Large intestine (tissue), 3 donors: ENCODE data around the gene SUPT5H. TPM values are rescaled to one million over a fixed set of nuclear protein-coding genes. Genes with fewer than 3 reads are reported as not detected.

ENCODE experiments used
- DNase-seq, 2 donors: peaks; one replicate each; pipeline versions ENCODE4 v3.0.0 to v3.0.0-alpha.2; 2013
- H3K27ac ChIP-seq: one replicate; pipeline ENCODE4 v1.5.1; 2013; ENCODE audit warnings: low read length
- H3K27me3 ChIP-seq: 2 replicates; pipeline ENCODE4 v1.6.1; 2013; ENCODE audit warnings: low read length; ENCODE audit not compliant: control insufficient read depth, insufficient read depth
- H3K36me3 ChIP-seq: 2 replicates; pipeline ENCODE4 v1.6.1; 2013; ENCODE audit warnings: low read length; ENCODE audit not compliant: control insufficient read depth, insufficient read depth
- H3K4me1 ChIP-seq: one replicate; pipeline ENCODE4 v1.6.1; 2013; ENCODE audit warnings: low read length; ENCODE audit not compliant: control insufficient read depth, insufficient read depth
- H3K4me3 ChIP-seq: one replicate; pipeline ENCODE4 v1.5.1; 2013; ENCODE audit warnings: low read length
- H3K9me3 ChIP-seq: one replicate; pipeline ENCODE4 v1.6.1; 2013; ENCODE audit warnings: mild to moderate bottlenecking, low read depth, low read length, moderate library complexity; ENCODE audit not compliant: control insufficient read depth
- WGBS: methylation state at CpG from one replicate; pipeline ENCODE4 v1.1.5; 2013; ENCODE audit warnings: low lambda C conversion rate; ENCODE audit not compliant: insufficient coverage; 5-methylcytosine and 5-hydroxymethylcytosine counted together
- polyA plus RNA-seq: library from polyadenylated mRNA; unstranded; fragments of 120-200 nt; gene quantifications from one replicate; pipeline ENCODE4 v1.2.1, GENCODE V29; 2013

The SUPT5H gene
- polyA plus RNA-seq, 1 donor, result 119 TPM

- no CpG with 5 or more reads among the region's 3 CpGs for WGBS
- H3K4me1 ChIP-seq, result peaks cover 3% of the 10 kb centered on the region
- H3K9me3 ChIP-seq, result no peaks in the 10 kb centered on the region
- DNase-seq, result no peak
- H3K27ac ChIP-seq, result no peak overlapping the region
- H3K27me3 ChIP-seq, result no peaks in the 10 kb centered on the region
- H3K4me3 ChIP-seq, result no peak overlapping the region
- H3K36me3 ChIP-seq, result no peaks in the 10 kb centered on the region
Measured at GRCh38 chr19:39525205-39525604, 79.8 kb downstream of the SUPT5H start.

Other genes starting within 250 kb of the SUPT5H start
- 0.33 TPM for gene NCCRP1, start 248.6 kb upstream of the SUPT5H start, polyA plus RNA-seq
- gene SYCN, start 241.3 kb upstream of the SUPT5H start, polyA plus RNA-seq, result not detected
- not detected for gene IFNL3, start 200.6 kb upstream of the SUPT5H start, polyA plus RNA-seq
- gene IFNL4, start 196.7 kb upstream of the SUPT5H start, polyA plus RNA-seq, result 0.04 TPM
- not detected for gene IFNL2, start 177.2 kb upstream of the SUPT5H start, polyA plus RNA-seq
- 0.06 TPM for gene IFNL1, start 149.2 kb upstream of the SUPT5H start, polyA plus RNA-seq
- 1.3 TPM for gene LRFN1, start 124.7 kb upstream of the SUPT5H start, polyA plus RNA-seq
- gene GMFG, start 109.5 kb upstream of the SUPT5H start, polyA plus RNA-seq, result 26.3 TPM
- gene SAMD4B, start 103.2 kb upstream of the SUPT5H start, polyA plus RNA-seq, result 94.4 TPM
- gene PAF1, start 54.5 kb upstream of the SUPT5H start, polyA plus RNA-seq, result 42.4 TPM
- 24.3 TPM for gene MED29, start 54.2 kb upstream of the SUPT5H start, polyA plus RNA-seq
- 419 TPM for gene ZFP36, start 38.7 kb upstream of the SUPT5H start, polyA plus RNA-seq
- gene PLEKHG2, start 32.9 kb upstream of the SUPT5H start, polyA plus RNA-seq, result 21.1 TPM
- gene RPS16, start 9.6 kb upstream of the SUPT5H start, polyA plus RNA-seq, result 1,947 TPM
- 62.7 TPM for gene TIMM50, start 35.3 kb downstream of the SUPT5H start, polyA plus RNA-seq
- 0.90 TPM for gene DLL3, start 53.4 kb downstream of the SUPT5H start, polyA plus RNA-seq
- 0.19 TPM for gene SELENOV, start 69.6 kb downstream of the SUPT5H start, polyA plus RNA-seq
- gene EID2B, start 87.3 kb downstream of the SUPT5H start, polyA plus RNA-seq, result 2.0 TPM
- 11.2 TPM for gene EID2, start 94.6 kb downstream of the SUPT5H start, polyA plus RNA-seq
- not detected for gene LGALS13, start 156.9 kb downstream of the SUPT5H start, polyA plus RNA-seq
- gene LGALS16, start 210.3 kb downstream of the SUPT5H start, polyA plus RNA-seq, result not detected